ENCODE data around the gene CBS.
"Not testable (repeated sequence)": the region's sequence is repeated elsewhere in the genome, so short reads cannot be mapped to it uniquely, and the experiment has no call there.

- TF ChIP-seq CTCF (conservative IDR thresholded peaks at IDR 0.05; ENCODE audit: low read length); EZH2phosphoT487 (IDR thresholded peaks at IDR 0.05; ENCODE audit: borderline replicate concordance): not testable (repeated sequence)
Measured at GRCh38 chr21:43037918-43038658, 37.5 kb downstream of the CBS start.

Data from Loucy (cell line).